ENCODE results near the gene PRKCQ. TPM values are rescaled to one million over a fixed set of nuclear protein-coding genes. Genes with fewer than 3 reads are reported as not detected.

The PRKCQ gene
- total RNA-seq, 4 donors from 2014 or later, result 0.21 to 0.30 TPM; not detected in 2

GRCh38 chr10:6497620-6498019 lies 82.5 kb downstream of the PRKCQ start:
- H3K27me3 ChIP-seq, result no peaks in the 10 kb centered on the region
- 70 to 75% methylated on average over 4 of the region's 4 CpGs for WGBS, 2 donors
- no peaks in the 10 kb centered on the region for H3K4me1 ChIP-seq
- H3K9me3 ChIP-seq, result no peaks in the 10 kb centered on the region
- DNase-seq (ENCODE audit: low spot score in 2 of 2), result no peak
- H3K4me3 ChIP-seq, result no peak overlapping the region
- TF ChIP-seq EP300 (IDR thresholded peaks at IDR 0.05), result no peak
- no peak for TF ChIP-seq POLR2A (IDR thresholded peaks at IDR 0.05)
- no peak for TF ChIP-seq CTCF (IDR thresholded peaks at IDR 0.05)
- H3K27ac ChIP-seq, result no peak overlapping the region
- H3K36me3 ChIP-seq, result no peaks in the 10 kb centered on the region

GRCh38 chr10:6494936-6495592 lies 85.0 kb downstream of the PRKCQ start:
- no peak overlapping the region for H3K27ac ChIP-seq
- 85 to 88% methylated on average over 13 of the region's 13 CpGs for WGBS, 2 donors
- TF ChIP-seq CTCF (IDR thresholded peaks at IDR 0.05), result no peak
- no peak for TF ChIP-seq EP300 (IDR thresholded peaks at IDR 0.05)
- no peak for TF ChIP-seq POLR2A (IDR thresholded peaks at IDR 0.05)
- H3K4me1 ChIP-seq, result no peaks in the 10 kb centered on the region
- H3K4me3 ChIP-seq, result no peak overlapping the region
- DNase-seq (ENCODE audit: low spot score in 2 of 2), result no peak
- no peaks in the 10 kb centered on the region for H3K27me3 ChIP-seq
- no peaks in the 10 kb centered on the region for H3K9me3 ChIP-seq
- H3K36me3 ChIP-seq, result no peaks in the 10 kb centered on the region

- WGBS, 2 donors, result 85 to 90% methylated on average over 2 of the region's 2 CpGs
- Histone ChIP-seq H3K9me3 (no peaks in the 10 kb centered on the region), H3K4me1 (no peaks in the 10 kb centered on the region), H3K36me3 (no peaks in the 10 kb centered on the region), H3K27ac (no peak overlapping the region), H3K27me3 (no peaks in the 10 kb centered on the region), H3K4me3 (no peak overlapping the region)
- TF ChIP-seq POLR2A (IDR thresholded peaks at IDR 0.05) (no peak), CTCF (IDR thresholded peaks at IDR 0.05) (no peak), EP300 (IDR thresholded peaks at IDR 0.05) (no peak)
- DNase-seq (ENCODE audit: low spot score in 2 of 2), result no peak
Observed at GRCh38 chr10:6494442-6494819, 85.6 kb downstream of the PRKCQ start.

- Histone ChIP-seq H3K9me3 (no peaks in the 10 kb centered on the region), H3K27ac (no peak overlapping the region), H3K4me1 (no peaks in the 10 kb centered on the region), H3K4me3 (no peak overlapping the region), H3K36me3 (no peaks in the 10 kb centered on the region), H3K27me3 (no peaks in the 10 kb centered on the region)
- TF ChIP-seq POLR2A (IDR thresholded peaks at IDR 0.05) (no peak), CTCF (IDR thresholded peaks at IDR 0.05) (no peak), EP300 (IDR thresholded peaks at IDR 0.05) (no peak)
- DNase-seq (ENCODE audit: low spot score in 2 of 2), result no peak
- 75 to 79% methylated on average over 11 of the region's 11 CpGs for WGBS, 2 donors
Observed at GRCh38 chr10:6493521-6494441, 86.3 kb downstream of the PRKCQ start.

GRCh38 chr10:6492896-6493295 lies 87.2 kb downstream of the PRKCQ start:
- Histone ChIP-seq H3K27ac (no peak overlapping the region), H3K9me3 (no peaks in the 10 kb centered on the region), H3K27me3 (no peaks in the 10 kb centered on the region), H3K4me3 (no peak overlapping the region), H3K4me1 (no peaks in the 10 kb centered on the region), H3K36me3 (no peaks in the 10 kb centered on the region)
- 91 to 92% methylated on average over 10 of the region's 10 CpGs for WGBS, 2 donors
- TF ChIP-seq CTCF (IDR thresholded peaks at IDR 0.05) (no peak), POLR2A (IDR thresholded peaks at IDR 0.05) (no peak), EP300 (IDR thresholded peaks at IDR 0.05) (no peak)
- DNase-seq (ENCODE audit: low spot score in 2 of 2), result no peak

All from tibial nerve (tissue), 4 donors.